GM12892 (cell line): ENCODE results near the gene CNPY1.

Source experiments
- POLR2A ChIP-seq: IDR thresholded peaks from 2 replicates; pipeline ENCODE4 v1.6.1; 2011; ENCODE audit warnings: low read depth, low read length, control low read depth
- TAF1 ChIP-seq: IDR thresholded peaks from 2 replicates; pipeline ENCODE4 v1.6.1; 2011; ENCODE audit warnings: low read depth, mild to moderate bottlenecking, control low read depth, low read length, borderline replicate concordance

DNA sequence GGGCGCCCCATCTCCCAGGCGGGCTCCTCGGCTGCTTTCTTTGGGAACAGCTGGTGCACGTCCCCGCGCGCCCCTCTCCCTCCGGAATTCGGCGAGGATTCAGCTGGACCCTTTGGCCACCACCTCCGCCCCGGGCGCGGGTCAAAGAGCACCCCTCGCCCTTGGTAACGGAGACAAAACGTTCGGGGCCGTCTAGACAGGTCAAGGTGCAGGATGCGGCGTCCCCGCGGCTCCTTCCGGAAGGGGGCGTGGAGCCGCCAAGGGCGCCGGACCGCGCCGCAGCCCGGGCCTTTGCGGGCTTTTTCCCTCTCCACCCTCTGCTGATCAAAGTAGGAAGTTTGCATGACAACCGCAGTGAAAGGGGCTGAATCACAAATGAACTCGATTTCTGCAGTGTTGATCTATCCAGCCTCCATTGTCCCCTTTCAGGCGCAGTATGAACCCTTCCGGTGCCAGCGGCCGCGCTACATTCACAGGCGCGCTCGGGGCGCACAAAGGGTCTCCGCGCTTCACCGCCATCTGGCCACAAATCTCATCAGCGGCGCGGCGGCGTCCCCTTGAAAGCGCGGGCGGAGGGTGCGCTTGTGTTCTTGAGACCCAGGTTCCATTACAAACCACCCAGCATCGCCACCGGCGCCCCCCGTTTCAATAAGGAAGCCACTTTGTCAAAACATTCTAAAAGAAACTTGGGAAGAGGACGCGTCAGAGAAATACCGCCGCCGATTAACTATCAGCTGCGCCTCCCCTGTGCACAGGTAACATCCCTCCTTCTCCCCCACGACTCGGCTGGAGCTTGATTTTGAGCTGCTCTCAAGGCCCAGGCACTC is 36.4 kb downstream of the CNPY1 start:
- no peak for TF ChIP-seq TAF1
- TF ChIP-seq POLR2A: no peak
